ENCODE measurements around the gene MFSD2A.
"Not testable (repeated sequence)": the region's sequence is repeated elsewhere in the genome, so short reads cannot be mapped to it uniquely, and the experiment has no call there.

Gene MFSD2A

DNA sequence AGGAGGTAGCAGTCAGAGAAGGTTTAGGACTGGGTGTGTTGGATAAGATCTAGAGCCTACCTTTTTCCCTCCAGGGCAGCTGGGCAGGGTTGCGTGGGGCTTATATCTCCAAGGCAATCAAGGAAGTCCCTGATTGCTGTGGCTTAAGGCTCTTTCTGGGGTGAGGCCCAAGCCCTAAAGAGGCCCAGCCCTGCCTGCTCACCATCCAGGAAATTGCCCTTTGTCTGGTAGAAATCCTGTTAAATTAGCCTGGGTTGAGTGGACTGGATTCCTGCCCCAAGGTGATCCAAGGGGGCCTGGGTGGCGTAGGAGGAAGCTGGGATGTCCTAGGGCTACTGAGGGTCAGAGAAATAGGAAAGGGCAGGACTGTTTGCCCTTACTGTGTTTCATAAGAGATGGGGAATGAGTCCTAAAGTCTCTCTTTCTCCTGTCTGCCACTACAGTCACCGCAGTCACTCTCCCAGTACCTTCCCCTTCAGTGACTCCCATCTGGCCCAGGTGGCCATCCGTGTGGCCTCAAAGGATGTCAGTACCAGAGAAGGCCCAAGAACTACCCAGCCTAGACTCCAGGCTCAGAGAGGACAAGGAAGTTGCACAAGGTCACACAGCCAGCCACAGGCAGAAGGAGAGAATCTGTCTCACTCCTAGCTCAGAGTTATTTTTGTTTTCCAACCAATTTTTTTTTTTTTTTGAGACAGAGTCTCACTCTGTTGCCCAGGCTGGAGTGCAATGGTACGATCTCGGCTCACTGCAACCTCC, 25.8 kb downstream of the MFSD2A start:
- no peaks in the 10 kb centered on the region for H3K4me1 ChIP-seq (ENCODE audit: control insufficient read depth, insufficient read depth, low read length)
- H3K27ac ChIP-seq (ENCODE audit: low read depth, low read length) = no peak overlapping the region
- H3K27me3 ChIP-seq (ENCODE audit: control insufficient read depth, insufficient read depth, low read length) = no peaks in the 10 kb centered on the region
- H3K36me3 ChIP-seq (ENCODE audit: control insufficient read depth, insufficient read depth, low read length) = no peaks in the 10 kb centered on the region
- no peak overlapping the region for H3K9ac ChIP-seq (ENCODE audit: low read length)
- H3K4me3 ChIP-seq (ENCODE audit: low read length) = no peak overlapping the region

DNA sequence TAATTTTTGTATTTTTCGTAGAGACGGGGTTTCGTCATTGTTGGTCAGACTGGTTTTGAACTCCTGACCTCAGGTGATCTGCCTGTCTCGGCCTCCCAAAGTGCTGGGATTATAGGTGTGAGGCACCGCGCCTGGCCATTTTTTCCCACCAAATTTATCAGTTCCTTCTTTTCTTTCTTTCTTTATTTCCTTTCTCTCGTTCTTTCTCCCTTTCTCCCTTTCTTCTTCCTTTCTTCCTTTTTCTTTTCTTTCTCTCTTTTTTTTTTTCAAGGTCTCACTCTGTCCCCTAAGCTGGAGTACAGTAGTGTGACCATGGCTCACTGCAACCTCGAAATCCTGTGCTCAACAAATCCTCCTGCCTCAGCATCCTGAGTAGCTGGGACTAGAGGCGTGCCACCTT, 26.4 kb downstream of the MFSD2A start:
- no peak overlapping the region for H3K9ac ChIP-seq (ENCODE audit: low read length)
- H3K36me3 ChIP-seq (ENCODE audit: control insufficient read depth, insufficient read depth, low read length) = no peaks in the 10 kb centered on the region
- no peak overlapping the region for H3K4me3 ChIP-seq (ENCODE audit: low read length)
- no peaks in the 10 kb centered on the region for H3K27me3 ChIP-seq (ENCODE audit: control insufficient read depth, insufficient read depth, low read length)
- H3K4me1 ChIP-seq (ENCODE audit: control insufficient read depth, insufficient read depth, low read length) = no peaks in the 10 kb centered on the region
- H3K27ac ChIP-seq (ENCODE audit: low read depth, low read length) = no peak overlapping the region

DNA sequence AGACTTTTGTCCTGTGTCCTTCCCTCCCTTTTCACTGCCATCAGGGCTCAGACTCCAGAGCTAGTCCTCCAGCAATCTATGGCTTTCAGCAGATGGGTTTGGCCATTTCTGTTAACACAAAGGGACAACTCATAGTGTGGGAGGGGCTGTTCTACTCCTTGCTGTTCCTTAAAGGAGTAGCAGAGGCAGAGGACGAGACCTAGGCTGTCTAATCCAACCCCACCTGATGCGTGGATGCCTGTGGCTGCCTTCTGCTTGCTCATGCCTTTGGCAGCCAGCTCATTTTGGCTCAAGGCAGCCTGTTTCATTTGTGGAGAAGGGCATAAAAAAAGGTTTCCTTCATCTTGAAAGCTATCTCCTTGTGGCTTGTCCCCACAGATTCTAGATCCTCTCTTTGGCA, 27.0 kb downstream of the MFSD2A start:
- H3K9ac ChIP-seq (ENCODE audit: low read length) = no peak overlapping the region
- no peaks in the 10 kb centered on the region for H3K4me1 ChIP-seq (ENCODE audit: control insufficient read depth, insufficient read depth, low read length)
- no peaks in the 10 kb centered on the region for H3K36me3 ChIP-seq (ENCODE audit: control insufficient read depth, insufficient read depth, low read length)
- H3K27ac ChIP-seq (ENCODE audit: low read depth, low read length) = no peak overlapping the region
- H3K4me3 ChIP-seq (ENCODE audit: low read length) = no peak overlapping the region
- H3K27me3 ChIP-seq (ENCODE audit: control insufficient read depth, insufficient read depth, low read length) = no peaks in the 10 kb centered on the region

DNA sequence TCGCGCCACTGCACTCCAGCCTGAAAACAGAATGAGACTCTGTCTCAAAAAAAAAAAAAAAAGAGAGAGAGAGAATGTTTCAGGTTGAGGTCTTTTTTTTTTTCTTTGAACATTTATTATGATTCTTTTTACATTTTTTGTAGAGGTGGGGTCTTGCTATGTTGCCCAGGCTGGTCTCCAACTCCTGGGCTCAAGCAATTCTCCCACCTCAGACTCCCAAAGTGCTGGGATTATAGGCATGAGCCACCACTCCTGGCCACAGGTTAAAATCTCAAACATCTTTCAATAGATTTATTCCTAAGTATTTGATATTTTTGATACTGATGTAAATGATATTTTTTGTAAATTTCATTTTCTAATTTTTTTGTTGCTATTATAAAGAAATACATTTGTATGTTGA, 29.5 kb downstream of the MFSD2A start:
- not testable (repeated sequence) for H3K27me3 ChIP-seq (ENCODE audit: control insufficient read depth, insufficient read depth, low read length); H3K4me1 ChIP-seq (ENCODE audit: control insufficient read depth, insufficient read depth, low read length); H3K27ac ChIP-seq (ENCODE audit: low read depth, low read length); H3K36me3 ChIP-seq (ENCODE audit: control insufficient read depth, insufficient read depth, low read length); H3K9ac ChIP-seq (ENCODE audit: low read length); H3K4me3 ChIP-seq (ENCODE audit: low read length)

DNA sequence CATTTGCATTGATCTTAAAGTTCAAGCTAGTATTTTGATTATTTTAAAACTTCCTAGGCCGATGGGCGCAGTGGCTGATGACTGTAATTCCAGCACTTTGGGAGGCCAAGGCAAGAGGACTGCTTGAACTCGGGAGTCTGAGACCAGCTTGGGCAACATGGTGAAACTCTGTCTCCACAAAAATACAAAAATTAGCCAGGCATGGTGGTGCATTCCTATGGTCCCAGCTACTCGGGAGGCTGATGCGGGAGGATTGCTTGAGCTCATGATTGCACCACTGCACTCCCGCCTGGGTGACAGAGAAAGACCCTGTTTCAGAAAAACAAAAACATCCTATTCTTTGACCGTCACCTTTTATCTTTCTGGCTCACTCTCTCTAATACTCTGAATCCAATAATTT, 30.0 kb downstream of the MFSD2A start:
- H3K36me3 ChIP-seq (ENCODE audit: control insufficient read depth, insufficient read depth, low read length) = no peaks in the 10 kb centered on the region
- no peak overlapping the region for H3K27ac ChIP-seq (ENCODE audit: low read depth, low read length)
- H3K27me3 ChIP-seq (ENCODE audit: control insufficient read depth, insufficient read depth, low read length) = no peaks in the 10 kb centered on the region
- H3K9ac ChIP-seq (ENCODE audit: low read length) = no peak overlapping the region
- H3K4me3 ChIP-seq (ENCODE audit: low read length) = no peak overlapping the region
- H3K4me1 ChIP-seq (ENCODE audit: control insufficient read depth, insufficient read depth, low read length) = no peaks in the 10 kb centered on the region

DNA sequence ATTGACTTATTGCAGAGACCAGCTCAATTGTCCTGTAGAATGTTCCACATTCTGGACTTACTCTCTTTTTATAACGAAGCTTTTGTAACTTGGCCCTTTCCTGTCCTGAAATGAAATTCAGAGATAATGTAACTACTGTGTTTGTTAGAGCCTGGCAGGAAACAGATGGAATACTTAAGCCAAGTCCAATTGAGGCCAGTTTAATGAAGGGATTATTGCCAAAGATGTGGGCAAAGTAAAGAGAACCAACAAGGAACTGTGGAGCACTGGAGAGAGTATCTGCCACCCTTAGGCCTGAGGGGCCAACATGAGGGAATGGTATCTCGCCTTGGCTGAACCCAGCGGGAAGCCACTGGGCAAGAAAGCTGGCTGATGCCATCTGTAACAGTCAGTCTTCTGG, 32.9 kb downstream of the MFSD2A start:
- no peak overlapping the region for H3K4me3 ChIP-seq (ENCODE audit: low read length)
- H3K27ac ChIP-seq (ENCODE audit: low read depth, low read length) = no peak overlapping the region
- H3K27me3 ChIP-seq (ENCODE audit: control insufficient read depth, insufficient read depth, low read length) = no peaks in the 10 kb centered on the region
- no peaks in the 10 kb centered on the region for H3K36me3 ChIP-seq (ENCODE audit: control insufficient read depth, insufficient read depth, low read length)
- H3K9ac ChIP-seq (ENCODE audit: low read length) = no peak overlapping the region
- H3K4me1 ChIP-seq (ENCODE audit: control insufficient read depth, insufficient read depth, low read length) = no peaks in the 10 kb centered on the region

DNA sequence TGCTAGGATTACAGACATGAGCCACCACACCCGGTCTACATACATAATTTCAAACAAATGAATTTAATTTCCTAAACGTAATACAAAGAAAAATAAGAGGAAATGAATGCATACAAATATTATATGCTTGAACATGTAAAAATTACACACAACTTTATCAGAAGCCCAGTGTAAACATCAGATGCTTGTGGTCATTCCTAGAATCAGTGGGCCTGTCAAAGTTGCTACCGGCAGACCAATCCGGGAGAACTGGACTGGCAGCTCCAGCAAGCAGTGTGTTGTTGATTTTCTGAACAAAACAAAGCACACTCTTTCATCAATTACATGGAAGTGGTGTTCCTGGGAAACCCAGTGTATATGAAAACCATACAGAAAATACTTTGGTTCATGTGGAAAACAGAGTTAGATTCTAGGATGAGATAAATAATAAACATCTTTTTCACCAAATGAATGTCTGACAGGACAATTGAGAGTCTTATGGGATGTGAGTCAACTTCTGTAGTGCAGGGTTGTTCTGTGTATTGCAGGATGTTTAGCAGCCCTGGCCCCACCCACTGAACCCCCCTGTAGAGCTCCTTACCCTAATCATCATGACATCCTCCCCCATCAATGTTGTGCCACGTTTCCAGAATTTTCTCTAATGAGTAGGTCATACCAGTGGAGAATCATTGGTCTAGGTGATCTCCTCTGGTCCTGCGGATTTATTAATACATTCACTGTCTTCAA, 33.8 kb downstream of the MFSD2A start:
- no peak overlapping the region for H3K27ac ChIP-seq (ENCODE audit: low read depth, low read length)
- no peaks in the 10 kb centered on the region for H3K4me1 ChIP-seq (ENCODE audit: control insufficient read depth, insufficient read depth, low read length)
- H3K9ac ChIP-seq (ENCODE audit: low read length) = no peak overlapping the region
- H3K27me3 ChIP-seq (ENCODE audit: control insufficient read depth, insufficient read depth, low read length) = no peaks in the 10 kb centered on the region
- H3K4me3 ChIP-seq (ENCODE audit: low read length) = no peak overlapping the region
- no peaks in the 10 kb centered on the region for H3K36me3 ChIP-seq (ENCODE audit: control insufficient read depth, insufficient read depth, low read length)

DNA sequence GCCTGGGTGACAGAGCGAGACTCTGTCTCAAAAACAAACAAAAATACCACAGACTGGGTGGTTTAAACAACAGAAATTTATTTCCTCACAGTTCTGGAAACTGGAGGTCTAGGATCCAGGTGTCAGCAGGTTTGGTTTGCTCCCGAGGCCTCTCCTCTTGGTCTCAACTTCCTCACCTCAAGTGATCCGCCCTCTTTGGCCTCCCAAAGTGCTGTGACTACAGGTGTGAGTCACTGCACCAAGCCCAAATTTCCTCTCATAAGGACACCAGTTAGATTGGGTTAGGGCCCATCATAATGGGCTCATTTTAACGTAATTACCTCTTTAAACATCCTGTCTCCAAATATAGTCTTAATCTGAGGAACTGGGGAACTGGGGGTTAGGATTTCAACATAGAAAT, 35.5 kb downstream of the MFSD2A start:
- Histone ChIP-seq H3K27ac (ENCODE audit: low read depth, low read length) (no peak overlapping the region), H3K9ac (ENCODE audit: low read length) (no peak overlapping the region), H3K4me1 (ENCODE audit: control insufficient read depth, insufficient read depth, low read length) (no peaks in the 10 kb centered on the region), H3K27me3 (ENCODE audit: control insufficient read depth, insufficient read depth, low read length) (no peaks in the 10 kb centered on the region), H3K4me3 (ENCODE audit: low read length) (no peak overlapping the region), H3K36me3 (ENCODE audit: control insufficient read depth, insufficient read depth, low read length) (no peaks in the 10 kb centered on the region)

DNA sequence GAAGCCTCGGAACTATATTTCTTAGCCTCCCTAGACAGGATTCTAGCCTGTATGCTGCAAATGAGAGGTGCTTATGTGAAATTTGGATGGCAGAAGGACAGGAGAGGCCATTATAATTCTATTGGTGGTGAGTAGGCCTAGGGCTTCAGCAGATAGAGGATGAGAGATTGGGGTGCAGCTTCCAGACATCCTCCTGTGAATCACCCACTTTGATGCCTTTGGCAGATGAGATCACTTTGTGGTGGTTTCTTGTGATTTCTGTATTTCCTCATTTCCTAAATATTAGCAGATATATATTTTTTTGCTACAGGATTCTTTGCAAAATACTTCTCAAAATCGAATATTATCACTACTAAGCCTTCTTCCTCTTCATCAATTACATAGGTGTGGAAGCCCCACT, 37.3 kb downstream of the MFSD2A start:
- Histone ChIP-seq H3K27ac (ENCODE audit: low read depth, low read length) (no peak overlapping the region), H3K36me3 (ENCODE audit: control insufficient read depth, insufficient read depth, low read length) (no peaks in the 10 kb centered on the region), H3K4me3 (ENCODE audit: low read length) (no peak overlapping the region), H3K9ac (ENCODE audit: low read length) (no peak overlapping the region), H3K27me3 (ENCODE audit: control insufficient read depth, insufficient read depth, low read length) (no peaks in the 10 kb centered on the region), H3K4me1 (ENCODE audit: control insufficient read depth, insufficient read depth, low read length) (no peaks in the 10 kb centered on the region)

DNA sequence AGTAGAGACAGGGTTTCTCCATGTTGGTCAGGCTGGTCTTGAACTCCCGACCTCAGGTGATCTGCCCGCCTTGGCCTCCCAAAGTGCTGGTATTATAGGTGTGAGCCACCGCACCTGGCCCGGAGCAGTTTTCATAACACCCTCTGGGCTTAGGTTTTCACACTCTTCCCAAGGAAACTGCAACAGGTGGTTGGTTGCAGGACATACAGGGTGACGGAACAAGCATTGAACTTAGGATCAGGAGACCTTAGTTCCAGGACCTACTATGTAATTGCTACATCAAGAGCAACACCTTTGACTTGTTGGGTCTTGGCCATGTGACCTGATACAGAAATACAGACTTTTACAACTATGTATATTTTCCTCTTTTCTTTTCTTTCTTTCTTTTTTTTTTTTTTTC, 37.9 kb downstream of the MFSD2A start:
- Histone ChIP-seq H3K9ac (ENCODE audit: low read length) (no peak overlapping the region), H3K27ac (ENCODE audit: low read depth, low read length) (no peak overlapping the region), H3K4me1 (ENCODE audit: control insufficient read depth, insufficient read depth, low read length) (no peaks in the 10 kb centered on the region), H3K27me3 (ENCODE audit: control insufficient read depth, insufficient read depth, low read length) (no peaks in the 10 kb centered on the region), H3K4me3 (ENCODE audit: low read length) (no peak overlapping the region), H3K36me3 (ENCODE audit: control insufficient read depth, insufficient read depth, low read length) (no peaks in the 10 kb centered on the region)

DNA sequence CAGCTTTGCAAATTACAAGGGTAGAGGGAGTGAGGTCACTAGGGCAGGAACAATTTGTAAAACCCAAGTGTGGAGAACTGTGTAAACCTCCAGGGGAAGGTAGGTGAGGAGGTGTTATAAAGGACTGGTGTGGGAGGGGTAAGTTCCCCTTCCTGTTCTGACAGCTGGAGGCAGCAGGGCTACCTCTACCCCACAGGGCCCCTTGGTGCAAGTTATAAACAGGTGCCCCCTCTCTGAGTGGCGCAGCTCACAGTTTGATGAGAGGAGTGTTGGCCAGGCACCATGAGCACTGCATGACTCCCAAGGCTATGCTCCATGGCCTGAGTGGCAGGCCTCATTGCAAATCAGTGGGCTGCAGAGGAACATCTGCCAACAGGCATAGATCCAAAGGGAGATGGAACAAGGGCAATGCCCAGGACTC, 41.0 kb downstream of the MFSD2A start:
- H3K4me3 ChIP-seq (ENCODE audit: low read length) = no peak overlapping the region
- no peaks in the 10 kb centered on the region for H3K27me3 ChIP-seq (ENCODE audit: control insufficient read depth, insufficient read depth, low read length)
- H3K4me1 ChIP-seq (ENCODE audit: control insufficient read depth, insufficient read depth, low read length) = no peaks in the 10 kb centered on the region
- no peaks in the 10 kb centered on the region for H3K36me3 ChIP-seq (ENCODE audit: control insufficient read depth, insufficient read depth, low read length)
- no peak overlapping the region for H3K27ac ChIP-seq (ENCODE audit: low read depth, low read length)
- H3K9ac ChIP-seq (ENCODE audit: low read length) = no peak overlapping the region

DNA sequence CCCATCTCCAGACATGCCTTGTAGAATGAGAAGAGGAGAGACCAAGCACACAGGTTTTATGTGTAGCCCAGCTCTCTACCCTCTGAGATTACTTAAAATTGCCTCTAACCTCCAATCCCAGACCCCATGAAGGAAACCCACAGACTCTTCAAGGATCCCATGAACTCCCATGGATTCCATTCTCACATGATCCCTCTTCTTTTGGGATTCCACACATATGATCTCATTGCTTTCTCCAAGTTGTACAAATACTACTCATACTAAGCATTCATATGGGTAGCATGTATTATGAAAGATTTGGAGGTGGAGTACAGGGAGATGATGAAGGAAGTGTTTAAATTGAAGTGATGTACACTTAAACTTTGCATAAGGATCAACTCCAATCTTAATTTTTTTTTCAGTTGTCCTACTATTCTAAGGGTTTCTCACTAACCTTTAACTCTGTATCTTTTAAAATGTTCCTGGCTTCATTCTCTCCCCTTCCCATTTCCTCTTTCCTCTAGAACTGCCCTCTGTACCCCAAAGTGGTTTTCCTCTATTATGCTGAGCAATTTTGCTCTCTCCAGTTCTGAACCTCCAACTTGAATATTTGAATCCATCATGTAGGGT, 41.6 kb downstream of the MFSD2A start:
- no peaks in the 10 kb centered on the region for H3K27me3 ChIP-seq (ENCODE audit: control insufficient read depth, insufficient read depth, low read length)
- H3K36me3 ChIP-seq (ENCODE audit: control insufficient read depth, insufficient read depth, low read length) = no peaks in the 10 kb centered on the region
- no peak overlapping the region for H3K4me3 ChIP-seq (ENCODE audit: low read length)
- no peak overlapping the region for H3K27ac ChIP-seq (ENCODE audit: low read depth, low read length)
- H3K4me1 ChIP-seq (ENCODE audit: control insufficient read depth, insufficient read depth, low read length) = no peaks in the 10 kb centered on the region
- no peak overlapping the region for H3K9ac ChIP-seq (ENCODE audit: low read length)

DNA sequence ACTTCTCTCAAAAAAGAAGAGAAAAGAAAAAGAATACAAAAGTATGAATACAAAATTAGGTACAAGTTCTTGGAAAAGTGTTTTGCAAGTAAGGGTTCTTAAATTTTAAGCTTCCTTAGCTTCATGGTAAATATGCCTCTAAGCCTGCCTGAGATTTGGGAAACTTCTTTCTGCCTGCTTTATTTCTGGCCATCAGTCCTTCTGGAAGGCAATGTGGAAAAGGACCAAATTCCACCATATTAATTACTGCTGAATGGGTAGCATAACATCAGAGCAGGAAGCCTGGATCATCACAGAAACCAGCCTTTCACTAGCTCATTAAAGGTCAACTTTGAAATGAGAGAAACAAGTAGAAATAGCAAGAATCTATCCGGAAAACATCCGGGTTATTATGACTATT, 46.5 kb downstream of the MFSD2A start:
- no peak overlapping the region for H3K4me3 ChIP-seq (ENCODE audit: low read length)
- no peaks in the 10 kb centered on the region for H3K36me3 ChIP-seq (ENCODE audit: control insufficient read depth, insufficient read depth, low read length)
- H3K27ac ChIP-seq (ENCODE audit: low read depth, low read length) = no peak overlapping the region

More for the DNA sequence above, 46.5 kb downstream of the MFSD2A start:
- Histone ChIP-seq H3K27me3 (ENCODE audit: control insufficient read depth, insufficient read depth, low read length) (no peaks in the 10 kb centered on the region), H3K9ac (ENCODE audit: low read length) (no peak overlapping the region), H3K4me1 (ENCODE audit: control insufficient read depth, insufficient read depth, low read length) (no peaks in the 10 kb centered on the region)

All from rectal smooth muscle tissue (tissue), 1 donor.